ENCODE measurements around the gene MUCL3.
A peak's percentile ranks its signal among the peaks of the same experiment; 100 is the strongest.
"Not testable (repeated sequence)": the region's sequence is repeated elsewhere in the genome, so short reads cannot be mapped to it uniquely, and the experiment has no call there.

The MUCL3 gene

GRCh38 chr6:30940361-30940986, at the start of gene MUCL3:
Gene MUCL3 (plus strand): TSS chr6:30940973. CDS start chr6:30941000, 27 bp downstream.
- H3K4me3 ChIP-seq (ENCODE audit: low read depth, low read length), result no peak within 1 kb of the TSS
- DNase-seq (ENCODE audit: low read depth), result no peak

DNA sequence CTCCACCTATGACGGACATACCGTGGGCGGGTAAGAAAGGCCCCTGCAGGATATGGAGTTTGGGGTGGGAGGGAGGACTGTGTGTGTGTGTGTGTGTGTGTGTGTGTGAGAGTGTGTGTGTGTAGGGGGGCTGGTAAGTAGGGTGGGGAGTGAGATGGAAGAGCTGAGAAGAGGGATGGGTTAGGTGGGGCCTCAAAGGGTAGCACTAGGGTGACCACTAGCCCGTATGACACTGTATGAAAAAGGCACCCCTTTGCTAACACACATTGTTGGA, 49.4 kb upstream of the MUCL3 start:
- DNase-seq (ENCODE audit: low read depth), result no peak

GRCh38 chr6:30891816-30892538, 48.8 kb upstream of the MUCL3 start:
- no peak for DNase-seq (ENCODE audit: low read depth)
- H3K4me3 ChIP-seq (ENCODE audit: low read depth, low read length), result no peak overlapping the region

More for the DNA sequence above, 49.4 kb upstream of the MUCL3 start:
- no peak overlapping the region for H3K4me3 ChIP-seq (ENCODE audit: low read depth, low read length)

DNA sequence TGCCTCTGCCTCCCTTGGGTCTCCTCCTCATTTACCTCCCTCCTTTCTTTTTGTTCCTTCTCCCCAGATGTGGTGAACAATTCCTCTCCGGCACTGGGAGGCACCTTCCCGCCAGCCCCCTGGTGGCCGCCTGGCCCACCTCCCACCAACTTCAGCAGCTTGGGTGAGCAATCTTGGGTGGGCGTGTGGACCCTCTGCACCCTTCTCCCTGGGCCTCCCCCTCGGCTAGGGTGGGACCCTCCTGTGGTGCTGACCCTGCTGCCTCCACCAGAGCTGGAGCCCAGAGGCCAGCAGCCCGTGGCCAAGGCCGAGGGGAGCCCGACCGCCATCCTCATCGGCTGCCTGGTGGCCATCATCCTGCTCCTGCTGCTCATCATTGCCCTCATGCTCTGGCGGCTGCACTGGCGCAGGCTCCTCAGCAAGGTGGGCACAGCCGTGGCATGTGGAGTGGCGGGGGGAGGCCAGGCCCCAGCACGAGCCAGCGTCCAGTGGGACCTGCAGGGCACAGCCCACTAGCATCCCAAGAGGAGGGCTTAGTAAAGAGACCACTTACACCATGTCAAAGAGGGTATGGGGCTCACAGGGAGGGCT, 47.7 kb upstream of the MUCL3 start:
- no peak for DNase-seq (ENCODE audit: low read depth)
- no peak overlapping the region for H3K4me3 ChIP-seq (ENCODE audit: low read depth, low read length)

DNA sequence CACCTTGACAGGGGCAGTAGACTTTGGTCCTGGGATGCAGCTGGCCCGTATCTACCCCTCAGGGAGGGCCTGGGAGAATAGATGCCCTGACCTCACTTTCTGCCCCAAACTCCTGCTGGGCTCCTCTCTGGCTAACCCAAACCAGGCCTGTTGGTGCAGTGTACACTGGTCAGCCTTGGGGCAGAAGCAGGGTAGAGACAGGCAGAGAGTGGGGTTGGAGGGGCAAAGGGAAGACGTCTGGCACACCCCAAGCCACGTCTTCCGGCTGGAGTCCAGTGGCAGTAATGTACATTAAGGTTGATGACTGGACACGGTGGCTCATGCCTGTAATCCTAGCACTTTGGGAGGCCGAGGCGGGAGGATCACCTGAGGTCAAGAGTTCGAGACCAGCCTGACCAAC, 47.1 kb upstream of the MUCL3 start:
- no peak overlapping the region for H3K4me3 ChIP-seq (ENCODE audit: low read depth, low read length)
- DNase-seq (ENCODE audit: low read depth), result no peak

DNA sequence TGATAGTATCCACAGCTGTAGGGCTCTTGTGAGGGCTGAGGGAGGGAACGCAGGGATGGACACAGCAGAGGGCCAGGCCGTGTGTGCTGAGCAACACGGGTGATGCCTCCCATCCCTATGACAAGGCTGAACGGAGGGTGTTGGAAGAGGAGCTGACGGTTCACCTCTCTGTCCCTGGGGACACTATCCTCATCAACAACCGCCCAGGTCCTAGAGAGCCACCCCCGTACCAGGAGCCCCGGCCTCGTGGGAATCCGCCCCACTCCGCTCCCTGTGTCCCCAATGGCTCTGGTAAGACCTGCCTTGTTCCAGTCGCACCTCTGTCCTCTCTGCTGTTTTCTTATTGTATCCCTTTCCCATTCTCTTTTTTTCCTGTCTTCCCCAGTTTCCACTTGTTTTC, 46.4 kb upstream of the MUCL3 start:
- H3K4me3 ChIP-seq (ENCODE audit: low read depth, low read length), result no peak overlapping the region

DNA sequence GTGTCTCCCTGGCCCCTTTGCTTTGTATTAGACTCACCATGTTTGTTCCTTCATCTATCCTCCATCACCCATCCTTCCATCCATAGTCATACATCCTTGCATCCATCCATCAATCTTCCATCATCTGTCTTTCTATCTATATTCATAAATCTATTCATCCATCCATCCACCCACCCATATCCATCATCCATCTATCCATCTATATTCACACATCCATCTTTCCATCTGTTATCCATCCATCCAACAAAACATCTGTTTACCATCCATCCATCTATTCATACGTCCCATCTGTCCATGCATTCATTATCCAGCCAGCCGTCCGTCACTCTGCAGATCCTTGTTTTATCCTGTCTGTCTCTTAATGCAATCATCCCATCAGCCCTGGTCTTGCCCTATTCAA, 45.8 kb upstream of the MUCL3 start:
- DNase-seq (ENCODE audit: low read depth), result no peak
- no peak overlapping the region for H3K4me3 ChIP-seq (ENCODE audit: low read depth, low read length)

More for the DNA sequence above, 46.4 kb upstream of the MUCL3 start:
- DNase-seq (ENCODE audit: low read depth), result no peak

GRCh38 chr6:30895343-30895742, 45.4 kb upstream of the MUCL3 start:
- DNase-seq (ENCODE audit: low read depth), result no peak
- no peak overlapping the region for H3K4me3 ChIP-seq (ENCODE audit: low read depth, low read length)

DNA sequence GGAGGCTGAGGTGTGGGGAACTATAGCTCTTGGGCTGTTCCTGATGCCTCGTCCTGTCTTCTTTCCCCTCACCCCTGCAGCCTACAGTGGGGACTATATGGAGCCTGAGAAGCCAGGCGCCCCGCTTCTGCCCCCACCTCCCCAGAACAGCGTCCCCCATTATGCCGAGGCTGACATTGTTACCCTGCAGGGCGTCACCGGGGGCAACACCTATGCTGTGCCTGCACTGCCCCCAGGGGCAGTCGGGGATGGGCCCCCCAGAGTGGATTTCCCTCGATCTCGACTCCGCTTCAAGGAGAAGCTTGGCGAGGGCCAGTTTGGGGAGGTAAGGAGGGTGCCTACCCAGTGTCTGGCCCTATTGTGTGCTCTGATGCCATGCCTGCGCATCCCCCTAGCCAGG, 44.2 kb upstream of the MUCL3 start:
- H3K4me3 ChIP-seq (ENCODE audit: low read depth, low read length), result no peak overlapping the region
- no peak for DNase-seq (ENCODE audit: low read depth)

DNA sequence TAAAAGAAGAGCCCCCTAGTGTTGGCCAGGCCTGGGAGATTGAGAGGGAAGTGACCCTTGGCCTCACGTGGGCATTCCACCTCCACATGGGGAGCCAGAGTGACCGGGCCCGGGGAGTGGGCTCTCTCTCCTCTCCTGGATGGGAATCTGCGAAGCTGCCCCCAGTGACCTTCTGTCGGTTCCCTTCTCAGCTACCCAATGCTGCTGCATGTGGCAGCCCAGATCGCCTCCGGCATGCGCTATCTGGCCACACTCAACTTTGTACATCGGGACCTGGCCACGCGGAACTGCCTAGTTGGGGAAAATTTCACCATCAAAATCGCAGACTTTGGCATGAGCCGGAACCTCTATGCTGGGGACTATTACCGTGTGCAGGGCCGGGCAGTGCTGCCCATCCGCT, 42.9 kb upstream of the MUCL3 start:
- no peak overlapping the region for H3K4me3 ChIP-seq (ENCODE audit: low read depth, low read length)
- DNase-seq (ENCODE audit: low read depth), result no peak

- DNase-seq (ENCODE audit: low read depth), result no peak
- H3K4me3 ChIP-seq (ENCODE audit: low read depth, low read length), result no peak overlapping the region
These were observed 41.9 kb upstream of the MUCL3 start for GRCh38 chr6:30898750-30899360.

DNA sequence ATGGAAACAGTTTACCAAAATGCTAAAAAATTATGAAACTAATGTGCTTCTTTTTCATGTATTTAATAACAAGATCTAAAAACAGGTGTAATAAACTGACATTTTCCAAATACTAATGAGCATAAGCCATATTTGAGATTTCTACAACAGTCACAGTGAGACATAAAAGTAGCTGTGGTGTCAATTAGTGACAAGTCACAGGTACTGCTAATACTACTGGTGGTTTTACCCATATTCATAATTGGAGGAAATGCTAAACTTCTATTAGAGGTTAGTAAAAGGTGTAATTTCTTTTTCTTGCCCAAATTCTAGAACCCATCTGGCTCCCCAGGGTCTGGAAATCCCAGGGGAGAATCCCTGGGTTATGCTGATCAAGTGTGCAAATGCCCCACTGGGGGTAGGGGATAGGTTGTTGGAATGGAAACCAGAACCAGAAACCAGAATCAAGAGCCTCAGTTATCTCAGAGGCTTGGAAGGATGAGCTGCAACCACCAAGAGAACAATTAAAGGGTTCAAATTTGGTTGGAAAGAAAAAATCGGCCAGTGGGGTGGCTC, 39.8 kb upstream of the MUCL3 start:
- H3K4me3 ChIP-seq (ENCODE audit: low read depth, low read length), result no peak overlapping the region
- no peak for DNase-seq (ENCODE audit: low read depth)

GRCh38 chr6:30901436-30901835, 39.3 kb upstream of the MUCL3 start:
- no peak overlapping the region for H3K4me3 ChIP-seq (ENCODE audit: low read depth, low read length)

GRCh38 chr6:30902196-30902595, 38.6 kb upstream of the MUCL3 start:
- H3K4me3 ChIP-seq (ENCODE audit: low read depth, low read length); DNase-seq (ENCODE audit: low read depth): not testable (repeated sequence)

More at GRCh38 chr6:30901436-30901835, 39.3 kb upstream of the MUCL3 start:
- no peak for DNase-seq (ENCODE audit: low read depth)

DNA sequence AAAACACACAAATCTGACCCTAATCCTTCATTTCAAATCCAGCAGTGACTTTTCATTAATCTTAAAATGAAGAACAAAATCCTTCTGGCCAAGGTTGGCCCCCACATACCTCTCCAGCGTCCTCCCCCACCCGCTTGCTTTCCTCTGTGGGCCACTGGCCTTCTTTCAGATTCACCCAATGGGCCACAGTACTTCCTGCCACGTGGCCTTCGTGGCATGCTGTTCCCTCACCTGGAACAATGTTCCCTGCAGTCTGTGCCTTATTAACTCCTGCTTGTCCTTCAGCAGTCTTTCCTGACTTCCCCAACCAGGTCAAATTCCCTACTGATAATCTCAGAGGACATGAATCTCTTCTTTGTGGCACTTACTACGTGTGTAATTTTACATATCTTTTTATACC, 38.1 kb upstream of the MUCL3 start:
- no peak overlapping the region for H3K4me3 ChIP-seq (ENCODE audit: low read depth, low read length)
- DNase-seq (ENCODE audit: low read depth), result no peak

GRCh38 chr6:30903236-30903635, 37.5 kb upstream of the MUCL3 start:
- DNase-seq (ENCODE audit: low read depth), result no peak
- H3K4me3 ChIP-seq (ENCODE audit: low read depth, low read length), result no peak overlapping the region

DNA sequence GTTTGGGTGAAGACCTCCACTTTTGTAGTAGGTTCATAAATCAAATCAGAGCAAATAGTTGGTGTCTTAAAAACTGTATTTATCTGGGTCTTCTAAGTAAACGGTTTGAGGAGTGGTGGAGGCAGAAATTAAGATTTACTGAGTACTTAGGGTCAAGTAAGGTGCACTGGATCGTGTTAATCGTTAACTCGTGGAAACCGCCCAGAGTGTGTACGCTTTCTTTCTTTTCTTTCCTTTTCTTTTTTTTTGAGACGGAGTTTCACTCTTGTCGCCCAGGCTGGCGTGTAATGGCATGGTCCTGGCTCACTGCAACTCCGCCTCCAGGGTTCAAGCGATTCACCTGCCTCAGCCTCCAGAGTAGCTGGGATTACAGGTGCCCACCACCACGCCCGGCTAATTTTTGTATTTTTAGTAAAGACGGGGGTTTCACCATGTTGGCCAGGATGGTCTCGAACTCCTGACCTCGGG, 33.4 kb upstream of the MUCL3 start:
- H3K4me3 ChIP-seq (ENCODE audit: low read depth, low read length), result peak overlapping the region; percentile 85
- DNase-seq (ENCODE audit: low read depth), result not testable (repeated sequence)

GRCh38 chr6:30907758-30908591, 32.8 kb upstream of the MUCL3 start, which contains the start of gene GTF2H4:
Gene GTF2H4 (plus strand): TSS chr6:30908207.
- H3K4me3 ChIP-seq (ENCODE audit: low read depth, low read length), result peak within 1 kb of the TSS; percentile 85
- DNase-seq (ENCODE audit: low read depth), result peak; percentile 95

- H3K4me3 ChIP-seq (ENCODE audit: low read depth, low read length), result peak overlapping the region; percentile 85
- DNase-seq (ENCODE audit: low read depth), result no peak
These were observed 32.1 kb upstream of the MUCL3 start for GRCh38 chr6:30908700-30909099.

All from skeletal muscle cell (primary cell).